HepG2 (cell line): ENCODE measurements around the gene CACNA1C. TPM values are rescaled to one million over a fixed set of nuclear protein-coding genes. Genes with fewer than 3 reads are reported as not detected.

Experiments
- ATAC-seq: fragments of 200-7000 bp; cut with Tn5 transposase; 3 replicates; pipeline ENCODE4 v1.9.1; 2020; ENCODE audit warnings: mild to moderate bottlenecking, moderate library complexity
- BruUV-seq: library from RNA; stranded (reverse); fragments of 400-500 nt; replicated peaks from 2 replicates; lab custom pipeline; 2021; lab: Mats Ljungman, UMichigan
- CTCF ChIA-PET: fragments of 300-600 bp; formaldehyde crosslinking; extraction: SDS; loops from one replicate; lab custom pipeline; 2021; ENCODE audit warnings: low total read pairs, inconsistent platforms, low intra/inter-chr PET ratio; lab: Yijun Ruan, JAX
- POLR2A ChIA-PET: fragments of 350-600 bp; sonication (Branson Sonifier 250); formaldehyde crosslinking; loops from one replicate; lab custom pipeline; 2020; ENCODE audit warnings: antibody characterized with exemption, inconsistent platforms; lab: Yijun Ruan, JAX
- DNase-seq: peaks from one replicate; pipeline ENCODE4 v3.0.0-alpha.2; 2015; ENCODE audit warnings: low spot score
- FAIRE-seq: peaks from 3 replicates; lab custom pipeline; 2011; peaks lifted over from hg19 to GRCh38; lab: Jason Lieb, UNC
- H2AFZ ChIP-seq: one replicate; pipeline ENCODE4 v1.6.1; 2011; ENCODE audit warnings: low read length, inconsistent platforms
- H3K27ac ChIP-seq: fragments of 300-600 bp; 3 replicates; pipeline ENCODE4 v1.8.0; 2011; ENCODE audit warnings: mixed run types, mild to moderate bottlenecking, mixed read lengths, low read length, inconsistent platforms; ENCODE audit not compliant: insufficient read depth; ENCODE audit errors: extremely low read length
- H3K27me3 ChIP-seq, 2 experiments: fragments of 200-600 bp in 1 of 2; 2 replicates in 1 of 2; 3 replicates in 1 of 2; pipeline versions ENCODE4 v1.6.0 to v1.8.0; 2011; ENCODE audit warnings: low read length in 2 of 2, mild to moderate bottlenecking in 2 of 2, moderate library complexity in 2 of 2, inconsistent platforms in 1 of 2; ENCODE audit not compliant: insufficient read depth in 2 of 2, control insufficient read depth in 1 of 2
- H3K36me3 ChIP-seq, 2 experiments: fragments of 200-600 bp in 1 of 2; replicated peaks in 1 of 2; 2 replicates in 1 of 2; 3 replicates in 1 of 2; pipeline versions ENCODE4 v1.5.1 to v1.8.0; 2011; ENCODE audit warnings: low read length in 2 of 2, inconsistent platforms in 1 of 2; ENCODE audit not compliant: insufficient read depth in 2 of 2, control insufficient read depth in 1 of 2
- H3K4me1 ChIP-seq: 2 replicates; pipeline ENCODE4 v1.5.1; 2012; ENCODE audit warnings: low read length, inconsistent platforms; ENCODE audit not compliant: insufficient read depth
- H3K4me2 ChIP-seq: 2 replicates; pipeline ENCODE4 v1.6.0; 2011; ENCODE audit warnings: low read depth, low read length, inconsistent platforms
- H3K4me3 ChIP-seq, 3 experiments: fragments of 200-600 bp in 1 of 3; sonication (generic), shearing (Covaris generic) in 1 of 3; replicated peaks in 1 of 3; 2 replicates each; pipeline ENCODE4 v1.5.1; 2011 to 2016; ENCODE audit warnings: low read length in 3 of 3, inconsistent platforms in 2 of 3, low read depth in 2 of 3, mild to moderate bottlenecking in 2 of 3, control low read depth in 1 of 3, mixed read lengths in 1 of 3; ENCODE audit not compliant: insufficient read depth in 1 of 3
- H3K79me2 ChIP-seq: one replicate; pipeline ENCODE4 v1.6.1; 2011; ENCODE audit warnings: low read length, inconsistent platforms; ENCODE audit not compliant: insufficient read depth
- H3K9ac ChIP-seq: 2 replicates; pipeline ENCODE4 v1.6.0; 2011; ENCODE audit warnings: mild to moderate bottlenecking, low read depth, low read length, inconsistent platforms; ENCODE audit not compliant: insufficient read depth
- H3K9me3 ChIP-seq: 2 replicates; pipeline ENCODE4 v1.5.1; 2012; ENCODE audit warnings: mild to moderate bottlenecking, low read length
- H4K20me1 ChIP-seq: 2 replicates; pipeline ENCODE4 v1.6.0; 2011; ENCODE audit warnings: inconsistent platforms, mild to moderate bottlenecking, low read length, moderate library complexity; ENCODE audit not compliant: insufficient read depth
- ADNP ChIP-seq: sonication (generic); formaldehyde crosslinking; IDR thresholded peaks from 2 replicates; pipeline ENCODE4 v1.4.0; 2020; ENCODE audit warnings: missing genetic modification reagents
- ETV6 ChIP-seq: sonication (generic); formaldehyde crosslinking; conservative IDR thresholded peaks from 2 replicates; pipeline ENCODE4 v1.4.0; 2020; ENCODE audit warnings: missing genetic modification reagents
- HNF1B ChIP-seq: sonication (generic); formaldehyde crosslinking; IDR thresholded peaks from 2 replicates; pipeline ENCODE4 v1.5.1; 2020; ENCODE audit warnings: mild to moderate bottlenecking, moderate library complexity, missing genetic modification reagents
- KLF12 ChIP-seq: sonication (generic); formaldehyde crosslinking; IDR thresholded peaks from 2 replicates; pipeline ENCODE4 v1.4.0; 2020; ENCODE audit warnings: missing genetic modification reagents, borderline replicate concordance
- MEF2D ChIP-seq: sonication (generic); formaldehyde crosslinking; IDR thresholded peaks from 2 replicates; pipeline ENCODE4 v1.5.1; 2020; ENCODE audit warnings: mild to moderate bottlenecking, missing genetic modification reagents
- MIXL1 ChIP-seq: IDR thresholded peaks from 2 replicates; pipeline ENCODE4 v1.6.1; 2016
- NFIB ChIP-seq: sonication (generic); formaldehyde crosslinking; IDR thresholded peaks from 2 replicates; pipeline ENCODE4 v1.9.0; 2021; ENCODE audit warnings: missing genetic modification reagents, mild to moderate bottlenecking, borderline replicate concordance
- SNAI1 ChIP-seq: sonication (generic); formaldehyde crosslinking; IDR thresholded peaks from 2 replicates; pipeline ENCODE4 v1.5.0; 2020; ENCODE audit warnings: mild to moderate bottlenecking, missing genetic modification reagents, borderline replicate concordance
- SPEN ChIP-seq: sonication (generic); formaldehyde crosslinking; IDR thresholded peaks from 2 replicates; pipeline ENCODE4 v1.5.1; 2020; ENCODE audit warnings: low read depth, mild to moderate bottlenecking, missing genetic modification reagents
- TCF7L2 ChIP-seq: IDR thresholded peaks from 2 replicates; pipeline ENCODE4 v1.6.1; 2011; ENCODE audit warnings: mild to moderate bottlenecking, low read depth, low read length, moderate library complexity
- TGIF2 ChIP-seq: IDR thresholded peaks from 2 replicates; pipeline ENCODE4 v1.6.1; 2016; ENCODE audit warnings: control low read depth, missing compliant biosample characterization
- ZBTB21 ChIP-seq: sonication (generic); formaldehyde crosslinking; IDR thresholded peaks from 2 replicates; pipeline ENCODE4 v1.4.0; 2020; ENCODE audit warnings: missing genetic modification reagents
- ZNF282 ChIP-seq: fragments of 450-650 bp; IDR thresholded peaks from 2 replicates; pipeline ENCODE4 v1.6.1; 2018; ENCODE audit not compliant: partially characterized antibody
- ZNF513 ChIP-seq: sonication (generic); formaldehyde crosslinking; conservative IDR thresholded peaks from 2 replicates; pipeline ENCODE4 v1.5.0; 2020; ENCODE audit warnings: missing genetic modification reagents
- ZNF569 ChIP-seq: sonication (generic); formaldehyde crosslinking; IDR thresholded peaks from 2 replicates; pipeline ENCODE4 v1.5.0; 2020; ENCODE audit warnings: mild to moderate bottlenecking, missing genetic modification reagents, moderate library complexity, borderline replicate concordance
- WGBS: methylation state at CpG from one replicate; pipeline ENCODE4 v1.1.6; 2017; ENCODE audit warnings: low lambda C conversion rate; 5-methylcytosine and 5-hydroxymethylcytosine counted together
- in situ Hi-C: cut with HindIII; loops from 2 replicates; pipeline ENCODE4 v1.10.0; 2017; ENCODE audit warnings: low pct_unique_long_range_greater_than_20kb; ENCODE audit not compliant: extremely low pct_ligation_motif_present
- intact Hi-C: fragments of 100-400 bp; cut with micrococcal nuclease; formaldehyde crosslinking; loops from one replicate; pipeline ENCODE4 v1.10.0; 2022; ENCODE audit not compliant: unreplicated experiment
- polyA plus RNA-seq, 8 experiments: library from polyadenylated mRNA; depleted of rRNA in 3 of 8; stranded (reverse) in 7 of 8; unstranded in 1 of 8; fragments of >200 nt; fragmentation: Illumina TruSeq in 4 of 8; extraction: Trizol in 4 of 8; gene quantifications; 2 replicates each; pipeline versions ENCODE4 v1.2.1 to v1.2.3, GENCODE V29; 2011 to 2016; ENCODE audit warnings: low read depth in 4 of 8, missing spikeins in 1 of 8, mixed read lengths in 1 of 8; ENCODE audit not compliant: insufficient read depth in 1 of 8
- total RNA-seq, 5 experiments: library from RNA; depleted of rRNA; stranded (reverse); fragments of >200 nt; fragmentation: Illumina TruSeq; extraction: Trizol; gene quantifications; 2 replicates each; pipeline ENCODE4 v1.2.3, GENCODE V29; 2016; ENCODE audit warnings: low read depth in 1 of 5

Gene CACNA1C
- total and polyA plus RNA-seq, 2 of the 13 experiments (the other 11 are each of a cell fraction or from before 2014, with no cell fraction given), result not detected

DNA sequence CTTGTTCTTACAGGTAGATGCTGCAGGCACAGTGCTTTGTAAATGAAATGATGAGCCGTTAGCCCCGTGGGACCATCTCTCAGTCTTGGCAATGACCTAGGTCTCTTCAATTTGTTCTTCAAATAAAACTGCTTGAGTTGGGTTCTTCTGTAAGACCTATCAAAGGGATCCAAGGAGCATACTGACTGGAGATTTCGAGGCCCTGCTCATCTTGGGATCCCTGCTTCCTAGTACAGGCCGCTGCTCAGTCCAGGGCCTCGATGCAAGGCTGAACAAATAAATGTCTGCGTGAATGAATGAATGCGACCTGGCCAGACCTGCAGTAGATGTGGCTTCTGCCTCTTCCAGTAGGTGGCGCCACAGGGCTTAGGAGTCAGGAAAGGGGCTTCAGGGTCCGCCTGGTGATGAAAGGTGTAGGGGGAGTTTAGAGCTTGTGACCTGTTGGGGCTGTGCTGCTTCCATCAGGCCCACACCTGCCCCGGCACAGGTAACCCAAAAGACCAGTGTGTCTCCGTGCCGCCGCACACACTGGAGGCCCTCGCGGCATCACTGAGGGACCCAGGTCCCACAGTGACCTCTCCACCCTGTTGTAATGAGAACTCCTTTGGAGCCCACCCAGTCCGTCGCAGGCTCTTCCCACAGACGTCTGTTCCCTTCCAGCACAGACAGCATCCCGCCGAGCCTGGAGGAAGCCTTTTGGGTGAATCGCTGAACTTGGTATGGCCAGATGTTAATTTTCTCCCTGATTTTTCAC is 4.4 kb downstream of the CACNA1C start:
- peak; percentile 56 for DNase-seq
- no peaks in the 10 kb centered on the region for H3K9me3 ChIP-seq
- in situ Hi-C loops, result loop anchor here (5.0 to 10.0 kb wide), 2 partner anchors 225 to 528 kb away; no protein-coding TSS in a partner anchor
- peak; percentile 4 for FAIRE-seq
- H3K79me2 ChIP-seq, result no peaks in the 10 kb centered on the region
- H3K9ac ChIP-seq, result no peak overlapping the region
- no peaks in the 10 kb centered on the region for H3K36me3 ChIP-seq
- H4K20me1 ChIP-seq, result no peaks in the 10 kb centered on the region
- intact Hi-C loops, result loop anchor here (1.0 kb wide), 1 partner anchor 228 kb away; no protein-coding TSS in a partner anchor
- H3K4me3 ChIP-seq, result no peak overlapping the region
- no peak overlapping the region for H2AFZ ChIP-seq
- ATAC-seq, result peak; percentile 78
- no TSS peak for BruUV-seq
- POLR2A ChIA-PET, result no interaction called here
- peaks cover 3 to 83% of the 10 kb centered on the region in 2 experiments for H3K27me3 ChIP-seq
- H3K4me2 ChIP-seq, result no peak overlapping the region
- WGBS, result 33% methylated on average over 15 of the region's 21 CpGs
- H3K27ac ChIP-seq, result no peak overlapping the region
- peaks cover 5% of the 10 kb centered on the region; the same call in 1 of the 2 replicates for H3K4me1 ChIP-seq
- CTCF ChIA-PET, result interaction anchor here (1.7 to 2.3 kb wide), 3 partner anchors 228 to 526 kb away, joined by 5 to 19 read pairs (median 7); no protein-coding TSS in a partner anchor
- TF ChIP-seq ZNF282, result no peak
- no peak for TF ChIP-seq ZNF513 (CRISPR knock-in tag)
- TF ChIP-seq SPEN (CRISPR knock-in tag), result no peak
- TF ChIP-seq KLF12 (CRISPR knock-in tag), result no peak
- no peak for TF ChIP-seq ZNF569 (CRISPR knock-in tag)
- TF ChIP-seq MEF2D (CRISPR knock-in tag), result no peak
- TF ChIP-seq ETV6, result no peak
- TF ChIP-seq TCF7L2, result no peak
- 0 out of 2 replicates have a peak, but pooled peaks have one; percentile 23 for TF ChIP-seq HNF1B (CRISPR knock-in tag)
- no peak for TF ChIP-seq NFIB (CRISPR knock-in tag)
- no peak for TF ChIP-seq ZBTB21 (CRISPR knock-in tag)
- no peak for TF ChIP-seq TGIF2
- no peak for TF ChIP-seq MIXL1 (CRISPR knock-in tag)
- no peak for TF ChIP-seq SNAI1 (CRISPR knock-in tag)
- no peak for TF ChIP-seq ADNP (CRISPR knock-in tag)
